HG03439 (cell line): ENCODE data around the gene DEXI.

ENCODE experiments used
- ATAC-seq: cut with Tn5 transposase; IDR thresholded peaks from one replicate; pipeline ENCODE4 v1.9.1; 2021; ENCODE audit warnings: mild to moderate bottlenecking, moderate library complexity; ENCODE audit not compliant: unreplicated experiment

The DEXI gene

DNA sequence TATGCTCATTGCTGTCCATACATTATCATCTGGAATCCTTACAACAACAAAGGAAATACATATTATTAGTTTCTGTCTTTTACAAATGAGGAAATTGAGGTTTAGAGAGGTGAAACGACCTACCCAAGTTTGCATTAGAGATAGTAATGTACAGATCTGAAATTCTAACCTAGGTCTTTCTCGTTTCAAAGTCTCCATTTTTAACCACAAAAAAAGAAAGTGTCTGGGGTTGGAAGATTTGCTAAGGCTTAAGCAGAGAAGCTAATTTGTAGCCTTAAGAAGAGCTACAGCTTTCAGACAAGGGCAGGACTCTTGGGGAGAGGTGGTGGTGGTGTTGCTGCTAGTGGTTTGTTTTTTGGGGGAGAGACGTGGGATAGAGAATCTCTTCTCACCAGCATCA is 46.1 kb downstream of the DEXI start:
- ATAC-seq: no peak

DNA sequence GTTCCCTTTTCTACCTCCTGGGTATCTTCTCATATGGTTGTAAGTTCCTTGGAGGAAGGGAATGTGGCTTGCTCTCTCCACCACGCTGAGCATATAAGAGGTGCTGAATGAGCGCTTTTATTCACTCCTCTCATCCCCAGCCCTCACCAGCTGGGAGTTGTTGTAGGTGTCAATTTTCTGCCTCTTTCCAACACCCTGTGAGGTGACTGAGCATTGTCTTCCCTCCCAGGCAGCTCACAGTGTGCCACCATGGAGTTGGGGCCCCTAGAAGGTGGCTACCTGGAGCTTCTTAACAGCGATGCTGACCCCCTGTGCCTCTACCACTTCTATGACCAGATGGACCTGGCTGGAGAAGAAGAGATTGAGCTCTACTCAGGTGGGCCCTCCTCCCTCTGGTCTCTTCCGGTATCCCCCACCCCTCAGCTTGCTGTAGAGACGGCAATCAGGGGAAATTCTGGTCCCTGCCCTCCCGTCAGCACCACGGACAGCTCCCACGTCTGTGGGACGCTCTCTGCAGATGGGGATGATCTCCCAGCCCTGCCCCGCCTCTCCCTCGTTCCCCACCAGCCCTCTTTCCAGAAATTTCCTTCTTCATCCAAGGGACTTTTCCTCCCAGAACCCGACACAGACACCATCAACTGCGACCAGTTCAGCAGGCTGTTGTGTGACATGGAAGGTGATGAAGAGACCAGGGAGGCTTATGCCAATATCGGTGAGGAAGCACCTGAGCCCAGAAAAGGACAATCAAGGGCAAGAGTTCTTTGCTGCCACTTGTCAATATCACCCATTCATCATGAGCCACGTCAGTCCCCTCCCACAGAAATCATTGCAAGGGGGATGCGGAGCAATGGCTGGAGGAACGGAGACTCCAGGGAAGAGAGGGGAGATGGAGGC is 47.0 kb downstream of the DEXI start:
- no peak for ATAC-seq

DNA sequence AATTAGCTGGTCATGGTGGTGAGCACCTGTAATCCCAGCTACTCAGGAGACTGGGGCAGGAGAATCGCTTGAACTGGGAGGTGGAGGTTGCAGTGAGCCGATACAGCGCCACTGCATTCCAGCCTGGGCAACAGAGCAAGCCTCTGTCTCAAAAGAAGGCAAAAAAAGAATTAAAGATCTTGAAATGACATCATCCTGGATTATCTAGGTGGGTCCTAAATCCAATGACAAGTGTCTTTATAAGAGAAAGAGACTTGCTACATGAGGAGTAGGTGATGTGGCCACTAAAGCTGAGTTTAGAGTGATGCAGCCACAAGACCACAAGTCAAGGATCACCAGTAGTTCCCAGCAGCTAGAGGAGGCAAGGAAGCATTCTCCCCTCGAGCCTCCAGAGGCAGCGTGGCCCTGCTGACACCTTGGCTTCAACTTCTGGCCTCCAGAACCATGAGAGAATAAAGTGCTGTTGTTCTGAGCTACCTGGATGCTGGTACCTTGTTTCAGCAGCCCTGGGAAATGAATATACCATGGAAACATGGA is 49.4 kb downstream of the DEXI start:
- no peak for ATAC-seq

- no peak for ATAC-seq
Observed at GRCh38 chr16:10889855-10890254, 52.4 kb downstream of the DEXI start.

- no peak for ATAC-seq
Observed at GRCh38 chr16:10888320-10888937, 53.8 kb downstream of the DEXI start.

- no peak for ATAC-seq
Observed at GRCh38 chr16:10885246-10885645, 57.0 kb downstream of the DEXI start.

DNA sequence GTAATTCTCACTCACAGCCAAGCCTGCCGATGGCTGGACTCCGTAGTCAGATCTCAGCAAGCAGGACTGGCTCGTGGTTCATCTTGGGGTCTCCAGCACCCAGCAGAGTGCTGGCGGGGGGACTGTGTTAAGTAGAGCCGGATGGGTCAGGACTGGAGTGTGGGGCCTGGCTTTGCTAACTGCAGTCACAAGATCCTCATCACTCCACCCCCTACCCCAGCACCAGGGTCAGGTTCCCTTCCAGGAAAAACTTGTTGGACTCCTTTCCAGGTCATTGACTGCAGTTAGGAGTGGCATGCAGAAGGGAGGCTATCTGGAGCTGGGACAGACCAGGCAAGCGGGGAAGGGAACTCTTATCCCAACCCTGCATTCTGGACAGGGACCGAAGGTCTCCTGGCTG is 59.3 kb downstream of the DEXI start:
- ATAC-seq: no peak

DNA sequence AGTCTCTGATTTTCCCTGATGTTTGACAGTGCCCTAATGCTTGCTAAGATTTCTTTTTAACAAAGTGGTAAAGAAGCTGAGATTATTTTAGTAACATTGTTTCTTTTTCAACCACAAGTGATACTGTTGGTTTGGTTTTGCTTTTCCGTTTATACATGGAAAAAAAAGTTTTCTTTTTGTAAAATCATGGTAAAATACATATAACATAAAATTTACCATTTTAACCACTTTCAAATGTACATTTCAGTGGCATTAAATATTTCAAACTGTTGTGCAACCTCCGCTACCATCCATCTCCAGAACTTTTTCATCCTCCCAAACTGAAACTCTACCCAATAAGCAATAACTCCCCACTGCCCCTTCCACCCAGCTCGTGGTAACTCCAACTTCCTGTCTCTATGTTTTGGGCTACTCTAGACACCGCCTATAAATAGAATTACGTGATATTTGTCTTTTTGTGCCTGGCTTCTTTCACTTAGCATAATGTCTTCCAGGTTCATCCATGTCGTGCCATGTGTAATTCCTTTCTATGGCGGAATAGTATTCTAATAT is 60.7 kb downstream of the DEXI start:
- ATAC-seq: no peak

- no peak for ATAC-seq
Observed at GRCh38 chr16:10880594-10881452, 61.4 kb downstream of the DEXI start.

DNA sequence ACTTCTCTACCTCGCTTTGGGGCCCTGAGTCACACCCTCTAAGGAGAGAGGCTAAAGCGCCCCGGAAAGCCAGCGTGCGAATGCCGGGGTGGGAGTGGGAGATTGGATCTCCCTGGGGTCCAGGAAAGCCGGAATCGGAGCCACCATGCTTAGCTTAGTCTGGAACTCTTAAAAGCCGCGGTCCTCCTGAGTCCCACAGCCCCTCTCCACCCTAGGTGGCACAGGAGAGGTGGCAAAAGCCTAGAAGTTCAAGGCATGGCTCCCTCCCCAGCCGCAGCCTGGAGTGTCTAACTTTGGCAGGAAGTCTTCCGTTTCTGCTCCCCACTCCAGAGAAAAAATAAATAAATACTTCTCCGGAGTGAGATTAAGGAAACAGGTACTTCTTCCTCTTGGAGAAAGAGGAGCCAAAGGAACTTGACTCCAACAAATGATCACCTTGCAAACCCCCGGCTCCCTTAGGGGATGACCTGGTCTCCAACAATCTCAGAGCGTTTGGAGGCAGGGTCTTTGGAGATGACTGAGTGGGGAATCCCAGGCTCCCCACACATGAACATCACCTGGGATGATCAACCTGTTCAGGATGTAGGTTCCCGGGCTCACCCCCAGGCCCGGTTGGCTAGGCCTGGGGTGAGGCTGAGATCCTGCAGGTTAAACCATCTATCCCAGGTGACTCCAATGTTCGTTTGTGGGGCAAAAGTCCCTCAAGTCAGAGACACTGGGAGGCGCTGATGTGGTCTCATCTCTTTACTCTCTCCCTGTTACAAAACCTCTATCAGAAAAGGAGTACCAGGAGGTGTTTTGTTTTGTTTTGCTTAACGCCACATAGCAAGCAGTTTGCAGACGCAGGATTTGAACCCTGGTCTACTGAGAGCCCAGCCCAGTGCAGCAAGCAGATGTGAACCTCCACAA is 62.3 kb downstream of the DEXI start:
- ATAC-seq: no peak
